Effector memory CD4-positive, alpha-beta T cell (primary cell): ENCODE results near the gene PCSK4.

Source experiments
- DNase-seq, 3 donors: peaks; one replicate each; pipeline ENCODE4 v3.0.0-alpha.2; 2020
- H3K27ac ChIP-seq: 2 replicates; pipeline ENCODE4 v1.7.0; 2013; ENCODE audit warnings: mild to moderate bottlenecking, low read length, moderate library complexity; ENCODE audit not compliant: insufficient read depth, poor library complexity, severe bottlenecking
- H3K27me3 ChIP-seq: replicated peaks from 2 replicates; pipeline ENCODE4 v1.7.0; 2013; ENCODE audit warnings: mild to moderate bottlenecking, low read length; ENCODE audit not compliant: insufficient read depth, control insufficient read depth, poor library complexity, severe bottlenecking
- H3K36me3 ChIP-seq: 2 replicates; pipeline ENCODE4 v1.7.0; 2013; ENCODE audit warnings: mild to moderate bottlenecking, low read length, moderate library complexity; ENCODE audit not compliant: control insufficient read depth, insufficient read depth
- H3K4me1 ChIP-seq: 2 replicates; pipeline ENCODE4 v1.7.0; 2013; ENCODE audit warnings: low read length, mild to moderate bottlenecking; ENCODE audit not compliant: control insufficient read depth, insufficient read depth, poor library complexity, severe bottlenecking
- H3K4me3 ChIP-seq: 2 replicates; pipeline ENCODE4 v1.7.0; 2013; ENCODE audit warnings: low read length, low read depth, mild to moderate bottlenecking; ENCODE audit not compliant: insufficient read depth, poor library complexity, severe bottlenecking
- H3K9me3 ChIP-seq: 2 replicates; pipeline ENCODE4 v1.7.0; 2013; ENCODE audit warnings: mild to moderate bottlenecking, low read length, moderate library complexity; ENCODE audit not compliant: control insufficient read depth

PCSK4 gene

DNA sequence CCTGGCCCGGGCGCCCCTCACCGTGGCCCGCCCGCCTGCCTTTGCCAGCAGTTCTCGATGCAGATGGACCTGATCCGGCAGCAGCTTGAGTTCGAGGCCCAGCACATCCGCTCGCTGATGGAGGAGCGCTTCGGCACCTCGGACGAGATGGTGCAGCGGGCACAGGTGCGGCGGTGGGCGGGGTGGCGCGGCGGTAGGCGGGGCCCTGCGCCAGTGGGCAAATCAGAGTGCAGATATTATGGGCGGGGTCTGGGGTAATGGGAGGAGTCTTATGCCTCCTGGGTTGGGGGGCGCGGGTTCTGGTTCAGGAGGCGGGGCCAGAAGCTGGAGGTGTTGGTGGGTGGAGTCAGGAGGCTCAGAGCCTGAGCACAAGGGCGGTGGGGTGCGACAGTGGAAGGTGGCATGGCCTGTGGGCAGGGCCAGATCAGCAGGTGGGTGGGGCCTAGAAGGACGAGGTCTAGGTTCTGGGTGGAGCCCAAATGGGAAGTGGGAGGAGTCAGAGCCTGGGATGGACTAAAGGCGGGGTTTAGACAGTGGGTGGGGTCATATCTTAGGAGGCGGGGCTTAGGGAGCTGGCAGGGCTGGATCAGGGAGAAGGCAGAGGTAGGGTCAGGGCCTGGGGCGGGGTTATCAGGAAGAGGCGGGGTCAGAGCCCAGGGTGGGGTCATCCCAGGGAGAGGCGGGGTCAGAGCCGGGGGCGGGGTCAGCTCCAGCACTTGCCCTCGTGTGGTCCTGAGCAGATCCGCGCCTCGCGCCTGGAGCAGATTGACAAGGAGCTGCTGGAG lies 34.6 kb downstream of the PCSK4 start:
- DNase-seq: peak; percentile 29 to 50 (median 46)
- Histone ChIP-seq H3K4me3 (no peak overlapping the region), H3K27me3 (peaks cover 69% of the 10 kb centered on the region), H3K9me3 (no peaks in the 10 kb centered on the region), H3K4me1 (peaks cover 20% of the 10 kb centered on the region), H3K36me3 (no peaks in the 10 kb centered on the region), H3K27ac (no peak overlapping the region)

DNA sequence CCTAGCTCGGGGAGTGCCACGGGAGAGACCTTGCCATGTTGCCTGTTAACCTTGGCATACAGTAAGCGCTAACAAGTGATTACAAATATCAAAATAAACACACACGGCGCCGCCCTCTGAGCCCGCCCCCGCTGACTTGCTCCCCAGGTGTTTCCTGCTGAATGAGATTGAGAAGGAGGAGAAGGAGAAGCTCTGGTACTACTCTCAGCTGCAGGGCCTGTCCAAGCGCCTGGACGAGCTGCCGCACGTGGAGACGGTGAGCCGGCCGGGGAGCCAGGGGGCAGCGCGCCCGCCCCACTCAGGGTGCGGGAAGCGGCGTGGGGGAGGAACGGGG lies 35.2 kb downstream of the PCSK4 start:
- H3K27me3 ChIP-seq: peaks cover 74% of the 10 kb centered on the region

DNA sequence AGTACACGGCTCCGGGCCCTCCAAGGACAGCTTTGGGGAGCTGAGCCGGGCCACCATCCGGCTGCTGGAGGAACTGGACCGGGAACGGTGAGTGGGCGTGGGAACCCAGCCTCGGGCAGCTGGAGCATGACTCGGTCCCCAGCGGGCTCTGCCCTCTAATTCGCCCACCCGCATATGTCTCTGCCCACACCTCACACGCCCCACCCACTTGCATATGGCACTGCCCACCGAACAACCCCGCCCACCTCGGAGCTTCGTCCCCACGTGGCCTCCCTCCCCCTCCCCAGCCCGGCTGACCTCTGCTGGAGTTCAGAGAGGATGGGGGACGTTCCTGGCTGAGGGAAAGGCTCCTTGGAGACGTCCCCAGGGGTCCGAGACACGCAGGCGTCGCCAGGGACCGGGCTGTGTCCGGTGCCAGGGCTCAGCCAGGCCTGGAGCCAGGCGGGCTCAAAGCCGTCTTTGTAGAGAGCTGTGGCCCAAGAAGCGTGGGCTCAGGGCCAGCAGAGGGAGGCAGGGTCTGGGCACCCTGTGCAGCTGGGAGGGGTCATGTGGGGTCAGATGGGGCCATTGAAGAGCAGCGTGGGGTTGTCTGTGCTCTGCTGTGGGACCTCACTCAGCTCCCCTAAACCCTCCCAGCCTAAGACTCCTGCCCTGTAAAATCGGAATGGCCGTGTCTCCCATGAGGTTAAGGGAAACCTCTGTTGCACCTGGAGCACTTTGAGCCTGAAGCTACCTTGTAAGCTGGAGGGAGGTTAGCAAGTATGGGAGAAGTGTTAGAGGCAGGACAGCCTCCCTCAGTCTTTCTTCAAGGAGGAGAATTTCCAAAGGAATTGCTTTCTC lies 36.4 kb downstream of the PCSK4 start:
- Histone ChIP-seq H3K9me3 (no peaks in the 10 kb centered on the region), H3K27ac (no peak overlapping the region), H3K36me3 (no peaks in the 10 kb centered on the region), H3K27me3 (peaks cover 86% of the 10 kb centered on the region), H3K4me3 (no peak overlapping the region), H3K4me1 (peaks cover 29% of the 10 kb centered on the region)
- DNase-seq: no peak

More for the DNA sequence above, 35.2 kb downstream of the PCSK4 start:
- Histone ChIP-seq H3K36me3 (no peaks in the 10 kb centered on the region), H3K4me3 (no peak overlapping the region), H3K9me3 (no peaks in the 10 kb centered on the region), H3K27ac (no peak overlapping the region), H3K4me1 (peaks cover 26% of the 10 kb centered on the region)
- no peak for DNase-seq

DNA sequence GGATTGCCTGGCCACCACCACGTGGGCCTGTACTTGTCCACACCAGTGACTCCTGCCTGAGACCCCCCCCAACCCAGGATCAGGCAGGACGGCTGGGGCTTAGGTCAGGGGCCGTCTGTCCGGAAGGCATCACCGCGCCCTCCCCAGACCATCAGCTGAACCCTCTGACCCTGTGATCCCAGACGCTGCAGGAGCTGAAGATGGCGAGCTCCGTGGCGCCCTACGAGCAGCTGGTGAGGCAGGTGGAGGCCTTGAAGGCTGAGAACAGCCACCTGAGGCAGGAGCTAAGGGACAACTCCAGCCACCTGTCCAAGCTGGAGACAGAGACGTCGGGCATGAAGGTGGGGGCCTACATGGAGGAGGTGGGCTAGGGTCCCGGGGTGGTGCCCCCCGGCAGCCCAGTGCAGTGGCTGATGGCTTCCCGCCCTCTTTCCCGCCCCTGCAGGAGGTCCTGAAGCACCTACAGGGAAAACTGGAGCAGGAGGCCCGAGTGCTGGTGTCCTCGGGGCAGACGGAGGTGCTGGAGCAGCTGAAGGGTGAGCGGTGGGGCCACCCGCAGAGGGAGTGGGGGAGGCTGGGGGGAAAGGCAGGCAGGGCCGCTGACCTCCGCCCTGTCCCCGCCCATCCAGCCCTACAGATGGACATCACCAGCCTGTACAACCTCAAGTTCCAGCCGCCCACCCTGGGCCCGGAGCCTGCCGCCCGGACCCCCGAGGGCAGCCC lies 37.2 kb downstream of the PCSK4 start:
- Histone ChIP-seq H3K4me1 (peaks cover 29% of the 10 kb centered on the region), H3K36me3 (no peaks in the 10 kb centered on the region), H3K9me3 (no peaks in the 10 kb centered on the region), H3K27ac (no peak overlapping the region), H3K4me3 (no peak overlapping the region), H3K27me3 (peaks cover 92% of the 10 kb centered on the region)
- no peak for DNase-seq

DNA sequence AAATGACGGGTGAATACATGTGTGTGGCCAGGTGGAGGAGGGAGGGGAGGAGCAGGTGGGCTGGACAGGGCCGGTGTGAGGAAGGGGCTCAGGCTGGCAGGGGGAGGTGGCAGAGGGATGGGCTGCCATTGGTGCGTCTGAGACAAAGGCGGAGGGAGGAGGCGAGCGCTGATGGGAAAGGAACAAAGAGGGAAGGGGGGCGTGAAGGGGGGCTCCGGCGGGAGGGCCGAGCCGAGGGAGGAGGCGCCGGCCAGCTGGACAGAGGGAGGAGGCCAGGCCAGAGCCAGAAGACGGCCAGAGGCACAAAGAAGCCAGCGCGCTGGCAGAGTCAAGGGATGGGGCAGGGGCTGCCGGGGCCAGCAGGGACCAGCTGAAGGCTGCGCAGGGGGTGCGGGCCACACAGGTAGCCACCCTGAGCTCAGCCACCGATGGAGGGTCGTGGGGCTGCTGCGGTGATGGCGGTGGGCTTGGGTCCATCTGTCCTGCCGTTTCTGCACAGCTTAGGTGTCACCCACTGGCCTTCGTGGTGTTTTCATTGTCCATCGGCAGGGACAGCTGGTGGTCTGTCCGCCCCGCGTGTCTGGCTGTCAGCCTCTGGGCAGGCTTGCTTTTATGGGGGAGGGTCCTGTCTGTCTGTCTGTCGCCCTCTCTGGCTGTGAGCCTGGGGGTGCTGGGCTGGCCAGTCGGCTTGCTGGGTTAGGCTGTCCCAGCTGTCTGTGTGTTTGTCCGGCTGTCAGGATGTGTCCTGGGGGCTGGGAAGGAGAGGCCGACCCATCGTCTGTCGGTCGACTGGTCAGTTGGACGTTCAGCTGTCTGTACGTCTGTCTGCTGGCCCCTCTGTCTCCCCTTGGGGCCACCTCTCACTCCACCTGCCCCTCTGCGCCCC lies 38.0 kb downstream of the PCSK4 start:
- Histone ChIP-seq H3K9me3 (no peaks in the 10 kb centered on the region), H3K27ac (no peak overlapping the region), H3K36me3 (no peaks in the 10 kb centered on the region), H3K4me1 (peaks cover 29% of the 10 kb centered on the region), H3K27me3 (peaks cover 94% of the 10 kb centered on the region), H3K4me3 (no peak overlapping the region)
- DNase-seq: no peak

DNA sequence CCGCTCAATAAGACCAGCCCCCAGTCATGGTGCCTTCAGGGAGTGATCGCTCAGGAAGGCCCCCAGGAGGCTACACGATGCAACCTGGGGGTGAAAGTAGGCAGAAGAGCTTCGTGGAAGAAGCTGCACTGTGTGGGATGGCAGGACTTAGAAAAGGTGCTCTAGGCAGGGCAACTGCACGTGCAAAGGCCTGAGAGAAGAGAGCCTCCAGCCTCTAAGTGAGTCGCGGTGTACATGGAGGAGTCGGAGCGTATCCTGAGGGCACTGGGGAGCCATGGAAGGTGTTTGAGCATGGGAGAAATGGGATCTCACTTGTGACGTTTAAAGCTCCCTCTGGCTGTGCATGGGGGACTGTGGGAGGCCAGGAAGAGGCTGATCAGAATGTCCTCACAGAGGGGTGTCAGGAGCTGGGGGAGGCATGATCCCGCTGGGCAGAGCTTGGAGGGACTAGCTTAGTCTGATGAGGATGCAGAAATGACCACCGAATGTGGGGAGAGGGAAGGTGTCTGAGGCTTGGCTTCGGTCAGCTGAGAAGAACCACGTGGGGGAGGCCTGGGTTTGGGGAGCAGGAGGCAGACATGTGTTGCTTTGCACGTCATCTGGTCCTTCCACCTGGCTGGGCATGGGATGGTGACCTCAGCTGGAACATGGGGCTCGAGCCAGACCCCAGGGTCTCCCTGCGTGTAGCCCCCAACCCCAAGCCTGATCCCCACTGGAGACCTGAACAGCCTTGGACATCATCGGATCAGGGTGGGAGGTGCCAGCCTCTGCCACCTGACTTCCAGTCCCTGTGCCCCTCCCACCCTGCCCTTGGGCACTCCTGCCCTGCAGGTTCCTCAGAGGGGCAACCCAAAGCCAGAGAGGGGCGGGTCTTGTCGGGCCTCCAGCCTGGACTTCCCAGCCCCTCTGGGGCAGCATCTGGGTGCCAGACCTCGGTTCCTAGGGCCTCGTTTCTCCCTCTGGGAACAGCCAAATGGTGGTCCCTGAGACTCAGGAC lies 39.1 kb downstream of the PCSK4 start:
- H3K9me3 ChIP-seq: no peaks in the 10 kb centered on the region
- H3K27me3 ChIP-seq: peaks cover 94% of the 10 kb centered on the region
- no peak for DNase-seq
- no peak overlapping the region for H3K4me3 ChIP-seq
- H3K36me3 ChIP-seq: no peaks in the 10 kb centered on the region
- peaks cover 33% of the 10 kb centered on the region for H3K4me1 ChIP-seq
- no peak overlapping the region for H3K27ac ChIP-seq

DNA sequence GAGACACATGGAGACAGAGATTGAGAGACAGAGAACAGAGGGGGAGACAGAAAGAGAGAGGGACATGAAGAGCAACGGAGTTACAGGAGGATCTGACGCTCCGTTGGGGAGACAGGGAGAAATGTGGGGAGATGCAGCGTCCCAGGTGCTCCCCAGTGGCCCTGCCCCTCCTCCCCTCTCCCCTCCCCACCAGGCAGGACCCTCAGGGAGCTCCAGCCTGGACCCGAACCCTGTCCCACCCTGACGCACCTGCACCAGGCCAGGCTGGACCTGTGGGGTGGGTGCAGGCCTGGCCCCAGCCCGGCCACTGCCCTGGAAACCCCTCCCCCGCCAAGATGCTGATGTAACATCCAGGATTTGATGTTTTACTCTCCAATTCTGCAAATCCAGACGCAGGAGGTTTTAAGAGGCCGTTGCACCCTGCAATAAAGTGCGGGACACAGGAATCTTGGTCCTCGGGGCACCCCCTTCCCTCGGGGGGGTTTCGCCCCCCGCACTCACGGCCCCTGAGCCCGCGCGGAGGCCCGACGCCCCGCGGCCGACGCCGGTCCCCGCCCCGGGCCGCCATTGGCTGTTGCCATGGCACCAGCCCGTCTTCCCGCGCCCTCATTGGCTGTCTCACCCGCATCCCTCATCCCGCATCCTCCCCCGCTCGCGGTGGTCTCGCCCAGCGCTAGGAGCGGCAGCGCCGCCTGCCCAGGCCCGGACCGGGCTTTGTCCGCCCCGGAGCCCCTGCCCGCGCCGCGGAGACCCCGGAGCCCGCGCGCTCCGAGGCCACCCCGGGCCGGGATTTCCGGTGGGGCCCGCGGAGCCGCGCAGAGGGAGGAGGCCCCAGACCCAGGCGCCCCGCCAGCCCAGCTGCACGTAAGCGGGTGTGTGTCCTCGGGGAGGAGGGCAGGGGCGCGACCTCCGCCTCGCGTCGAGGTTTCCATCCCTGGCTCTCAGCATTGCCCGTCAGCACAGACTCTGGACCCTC lies 40.4 kb downstream of the PCSK4 start, which contains the start of gene APC2:
Gene APC2 (plus strand): TSS at position 655 of the 976 bp plus-strand sequence. CDS start 2,881 bp downstream, outside the sequence.
- peaks cover 89% of the 10 kb centered on the region for H3K27me3 ChIP-seq
- no peaks in the 10 kb centered on the region for H3K9me3 ChIP-seq
- no peak within 1 kb of the TSS for H3K27ac ChIP-seq
- peaks cover 27% of the 10 kb centered on the region for H3K4me1 ChIP-seq
- no peak for DNase-seq
- H3K4me3 ChIP-seq: no peak within 1 kb of the TSS
- no peaks in the 10 kb centered on the region for H3K36me3 ChIP-seq

DNA sequence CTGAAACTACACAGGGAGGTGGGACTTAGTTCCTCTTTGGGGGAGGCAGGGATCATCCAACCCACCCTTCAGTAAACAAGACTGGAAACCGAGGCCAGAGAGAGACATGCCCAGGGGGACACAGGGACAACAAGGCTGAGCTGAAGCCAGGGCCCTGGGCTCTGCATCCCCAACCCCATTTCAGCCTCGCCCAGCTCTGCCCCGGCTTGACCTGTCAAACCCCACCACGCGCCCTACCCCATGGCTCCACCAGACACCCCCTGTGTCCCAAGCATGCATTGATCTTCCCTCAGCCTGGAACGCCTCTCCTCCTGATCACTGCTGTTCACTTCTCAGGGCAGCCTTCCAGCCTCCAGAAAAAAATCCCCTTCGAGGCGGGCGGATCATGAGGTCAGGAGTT lies 42.2 kb downstream of the PCSK4 start:
- Histone ChIP-seq H3K27me3 (peaks cover 72% of the 10 kb centered on the region), H3K9me3 (no peaks in the 10 kb centered on the region), H3K4me3 (no peak overlapping the region), H3K27ac (no peak overlapping the region), H3K4me1 (peaks cover 28% of the 10 kb centered on the region), H3K36me3 (no peaks in the 10 kb centered on the region)
- DNase-seq: no peak
